GM18498 (cell line): Measurements from ENCODE around the gene L3MBTL3.

Experiments
- ATAC-seq: cut with Tn5 transposase; IDR thresholded peaks from one replicate; pipeline ENCODE4 v1.9.1; 2021; ENCODE audit warnings: mild to moderate bottlenecking, moderate library complexity; ENCODE audit not compliant: unreplicated experiment

L3MBTL3 gene

DNA sequence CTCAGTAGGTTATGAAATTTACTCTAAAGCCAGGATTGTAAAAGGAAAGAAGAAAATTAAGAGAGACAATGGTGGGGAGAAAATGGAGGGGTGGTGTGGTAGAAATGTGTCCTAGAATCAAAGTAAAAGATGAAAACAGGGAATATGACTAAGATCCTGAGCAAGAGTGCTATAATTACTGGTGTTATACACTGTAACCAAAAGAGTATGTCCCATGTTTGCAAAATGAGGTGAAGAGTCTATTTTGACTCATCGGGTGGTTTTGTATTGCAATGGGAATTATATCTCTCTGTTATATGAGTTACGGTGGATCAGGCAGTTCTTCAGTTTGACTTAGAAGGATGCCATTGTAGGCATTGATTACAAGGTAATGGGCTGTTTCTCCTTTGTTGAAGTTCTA is 8.5 kb downstream of the L3MBTL3 start:
- ATAC-seq: no peak

DNA sequence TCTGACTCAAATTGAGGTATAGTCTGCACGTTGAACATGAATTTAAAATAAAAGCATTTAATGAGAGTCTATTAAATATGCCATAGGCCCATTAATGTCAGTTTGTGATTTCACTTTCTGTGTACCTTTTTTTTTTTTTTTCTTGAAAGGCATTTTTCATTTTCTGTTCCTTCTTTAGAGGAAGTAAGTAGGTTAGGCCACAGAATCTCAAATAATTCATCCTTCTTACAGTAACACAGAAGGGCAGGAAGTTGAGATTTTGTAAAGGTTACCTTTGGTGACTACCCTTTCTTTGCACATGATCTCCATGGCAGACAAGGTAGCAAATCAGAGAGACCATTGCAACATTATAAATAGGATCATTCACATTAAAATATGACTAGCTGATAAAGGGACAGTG is 9.6 kb downstream of the L3MBTL3 start:
- peak; percentile 86 for ATAC-seq

DNA sequence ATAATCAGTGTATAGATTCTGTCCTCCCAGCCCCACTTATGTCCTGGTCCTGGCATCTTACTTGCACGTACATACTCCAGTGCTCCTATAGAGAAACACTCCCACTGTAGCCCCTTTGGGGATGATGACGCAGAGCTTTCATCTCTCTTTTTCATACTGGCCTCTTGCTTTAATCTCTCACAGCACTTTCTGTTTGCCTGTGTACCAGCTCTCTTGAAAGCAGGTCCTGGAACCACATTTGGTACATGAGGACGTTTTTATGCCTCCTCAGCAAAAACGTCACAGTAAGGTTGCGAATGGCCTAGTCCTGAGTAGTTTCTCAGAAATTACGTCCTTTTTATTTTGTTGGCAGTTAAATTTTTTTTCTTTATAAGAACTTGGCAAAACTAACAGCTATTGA is 10.8 kb downstream of the L3MBTL3 start:
- ATAC-seq: no peak

DNA sequence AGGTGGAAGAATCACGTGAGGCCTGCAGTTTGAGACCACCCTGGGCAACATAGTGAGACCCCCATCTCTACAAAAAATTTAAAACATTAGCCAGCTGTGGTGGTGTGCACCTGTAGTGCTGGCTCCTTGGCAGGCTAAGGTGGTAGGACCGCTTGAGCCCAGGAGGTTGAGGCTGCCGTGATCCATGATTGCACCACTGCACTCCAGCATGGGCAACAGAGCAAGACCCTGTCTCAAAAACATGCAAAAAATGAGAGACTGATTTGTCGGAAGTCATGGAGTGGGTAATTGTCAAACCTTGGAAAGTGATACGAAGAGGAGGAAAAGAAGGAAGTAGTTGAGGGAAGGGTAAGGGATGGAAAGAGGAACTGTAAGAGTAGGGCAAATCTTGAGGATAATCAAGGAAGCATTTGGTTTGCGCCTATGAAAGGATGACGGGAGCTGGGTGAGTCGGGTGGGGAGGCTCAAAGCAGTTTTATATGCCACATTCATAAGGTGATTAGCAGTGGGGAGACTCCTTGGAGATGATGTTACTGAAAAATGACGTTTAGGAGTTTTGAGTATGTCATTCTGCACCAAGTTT is 14.5 kb downstream of the L3MBTL3 start:
- no peak for ATAC-seq

DNA sequence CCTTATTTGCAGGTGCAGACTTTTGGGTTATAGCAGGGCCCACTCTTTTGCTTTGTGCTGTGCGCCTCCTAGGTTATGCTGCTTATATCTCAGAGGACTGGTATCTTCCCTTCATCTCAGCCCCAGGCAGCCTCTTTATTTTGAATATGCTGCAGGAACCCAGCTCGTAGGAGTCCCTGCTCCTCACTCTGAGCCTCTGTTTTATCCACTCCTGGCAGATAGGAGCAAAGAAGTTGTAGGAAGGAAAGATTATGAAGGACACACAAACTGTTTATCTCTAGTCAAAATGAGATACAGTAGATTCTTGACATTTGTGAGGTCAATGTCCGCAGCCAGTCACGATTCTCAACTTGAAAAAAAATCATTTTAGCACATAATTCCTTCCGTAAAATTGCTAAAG is 15.6 kb downstream of the L3MBTL3 start:
- ATAC-seq: no peak

DNA sequence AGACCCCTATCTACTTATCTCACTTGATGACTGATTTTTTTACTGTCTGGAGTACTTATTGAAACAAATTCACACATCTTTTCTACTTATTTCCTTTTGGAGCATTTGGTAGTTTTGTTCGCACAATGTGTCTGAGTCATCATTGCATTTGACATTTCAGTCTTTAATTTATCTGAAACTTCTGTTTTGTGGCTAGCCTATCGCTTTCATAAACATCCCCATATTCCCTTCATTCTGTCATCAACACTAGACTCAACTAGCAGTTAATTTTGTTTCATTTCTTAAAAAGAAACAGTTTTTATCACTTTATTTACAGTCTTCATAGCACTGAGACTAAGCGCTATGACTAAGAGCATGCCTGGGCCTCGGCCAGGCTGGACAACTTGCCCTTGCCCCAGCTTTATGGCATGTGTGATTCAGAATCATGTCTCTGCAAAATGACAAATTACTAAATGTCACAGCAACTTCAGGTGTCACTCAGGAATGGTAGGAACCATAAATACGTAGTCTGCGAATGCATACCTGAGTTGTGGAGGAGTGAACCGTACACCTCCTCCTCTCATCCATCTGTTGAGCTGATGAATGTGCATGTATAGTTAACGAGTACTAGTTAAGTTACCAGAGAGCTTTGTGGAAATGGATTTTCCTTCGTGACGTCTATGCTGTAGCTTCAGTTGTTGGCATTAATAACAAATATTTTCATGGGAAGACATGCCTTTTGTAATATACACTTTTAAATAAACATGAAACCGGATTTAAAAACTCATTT is 16.2 kb downstream of the L3MBTL3 start:
- no peak for ATAC-seq

DNA sequence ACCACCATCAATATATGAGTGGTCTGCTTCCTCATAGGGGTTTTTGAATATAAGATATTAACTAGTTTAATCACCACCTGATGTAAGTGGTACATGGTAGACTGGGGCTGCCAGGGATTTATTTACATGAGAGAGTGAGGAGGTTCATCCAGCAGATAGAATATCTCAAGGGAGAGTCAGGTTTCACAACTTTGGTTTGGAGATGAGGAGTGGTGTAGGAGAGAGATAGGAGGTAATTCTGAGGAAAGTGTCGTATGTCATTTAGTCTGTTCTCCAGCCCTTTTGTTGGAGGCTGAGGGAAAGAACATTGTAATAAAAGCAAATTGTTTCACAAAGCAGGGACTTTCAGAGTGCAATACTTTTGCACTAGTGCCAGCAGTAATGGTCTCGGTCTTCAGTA is 16.8 kb downstream of the L3MBTL3 start:
- no peak for ATAC-seq

DNA sequence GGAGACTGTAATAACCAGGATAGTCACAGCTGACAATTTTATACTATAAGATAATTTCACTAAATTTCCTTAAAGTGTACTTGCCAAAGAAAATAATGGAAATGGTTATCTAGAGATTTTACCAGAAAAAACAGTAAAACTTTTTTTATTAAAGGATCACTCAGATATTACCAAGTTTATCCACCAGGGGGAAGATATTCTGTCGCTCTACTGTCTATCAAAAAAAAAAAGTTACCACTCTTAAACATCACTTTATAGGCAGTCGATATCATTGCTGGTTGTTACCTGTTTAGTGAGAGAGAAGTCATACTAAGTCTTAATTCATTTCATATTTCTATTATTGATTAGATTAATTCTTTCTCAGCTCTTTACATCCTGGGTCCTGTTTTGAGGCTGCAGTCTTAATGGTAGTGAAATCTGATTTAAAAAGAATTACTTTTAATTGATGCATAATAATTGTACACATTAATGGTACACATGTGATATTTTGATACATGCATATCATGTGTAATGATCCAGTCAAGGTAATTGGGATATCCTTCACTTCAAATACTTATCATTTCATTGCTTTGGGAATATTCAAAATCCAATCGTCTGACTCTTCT is 18.9 kb downstream of the L3MBTL3 start:
- no peak for ATAC-seq

DNA sequence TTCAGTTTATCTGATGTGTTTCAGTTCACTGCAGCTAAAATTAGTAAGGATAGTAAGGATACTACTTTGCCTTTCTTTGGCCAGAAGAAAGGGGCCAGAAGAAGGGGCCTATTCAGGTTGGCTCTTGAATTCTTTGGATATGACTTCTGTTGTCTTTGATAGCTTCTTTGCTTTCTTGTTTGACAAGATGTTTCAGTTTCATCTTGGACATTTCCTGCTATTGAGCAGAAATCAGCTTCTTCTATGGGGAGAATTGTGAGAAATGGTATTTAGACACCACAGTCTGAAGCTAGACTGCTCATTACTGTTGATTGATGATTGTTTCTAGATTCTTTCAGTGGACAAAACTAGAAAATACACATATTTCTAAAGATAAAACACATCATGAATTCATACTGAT is 23.2 kb downstream of the L3MBTL3 start:
- ATAC-seq: peak; percentile 65

DNA sequence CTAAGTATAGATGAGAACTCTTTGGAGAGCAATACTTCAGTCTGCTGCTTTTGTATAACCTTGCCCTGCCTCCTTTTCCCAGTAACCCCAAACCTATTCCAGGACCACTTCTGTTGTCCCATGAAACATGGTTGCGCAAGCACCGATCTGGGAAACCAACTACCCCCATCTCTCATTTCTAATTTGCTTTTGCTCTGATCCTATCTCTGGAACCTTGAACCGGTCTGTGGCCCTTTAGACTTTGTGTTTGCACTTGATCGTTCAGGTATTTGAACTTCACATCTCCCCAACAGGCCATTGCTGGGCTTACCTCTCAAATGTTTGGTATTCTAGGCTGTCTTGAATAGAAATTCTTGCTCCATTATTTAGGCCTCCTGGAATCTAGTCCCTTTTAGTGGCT is 25.0 kb downstream of the L3MBTL3 start:
- no peak for ATAC-seq

DNA sequence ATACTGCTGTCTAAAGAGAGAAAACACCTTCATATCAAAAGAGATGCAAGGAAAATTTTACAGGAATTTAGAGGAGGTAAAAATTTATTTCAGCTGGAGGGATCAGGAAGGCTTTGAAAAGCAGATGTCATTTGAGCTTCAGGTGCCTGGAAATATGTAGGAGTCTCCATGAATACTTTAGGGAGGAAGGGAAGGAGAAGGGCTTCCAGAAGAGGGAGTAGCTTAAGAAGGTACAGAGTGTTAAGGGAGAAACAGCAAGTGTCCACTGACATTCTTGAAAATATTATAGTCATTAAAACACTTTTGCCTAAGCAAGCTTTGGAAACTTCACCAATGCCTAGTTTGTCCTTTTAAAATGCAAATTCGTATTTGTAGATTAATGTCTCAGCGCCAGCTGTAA is 27.2 kb downstream of the L3MBTL3 start:
- ATAC-seq: no peak

DNA sequence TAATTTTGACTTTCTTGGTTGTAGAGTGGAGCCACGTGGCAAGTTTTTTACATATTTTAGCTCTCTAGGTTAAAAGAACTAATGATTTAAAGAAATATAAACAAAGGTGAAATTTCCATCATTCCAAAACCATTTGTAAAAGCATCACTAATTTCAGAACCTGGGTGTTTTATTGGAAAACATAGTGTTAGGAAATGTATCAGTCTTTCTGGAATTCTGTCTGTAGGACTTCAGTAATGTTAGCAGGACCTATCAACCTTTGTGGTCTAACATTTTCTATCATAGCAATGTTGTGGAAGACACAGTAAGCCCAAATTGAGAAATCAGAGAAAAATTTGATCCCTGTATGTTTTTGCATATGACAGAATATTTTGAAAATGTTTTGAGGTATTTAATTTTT is 28.3 kb downstream of the L3MBTL3 start:
- ATAC-seq: no peak

DNA sequence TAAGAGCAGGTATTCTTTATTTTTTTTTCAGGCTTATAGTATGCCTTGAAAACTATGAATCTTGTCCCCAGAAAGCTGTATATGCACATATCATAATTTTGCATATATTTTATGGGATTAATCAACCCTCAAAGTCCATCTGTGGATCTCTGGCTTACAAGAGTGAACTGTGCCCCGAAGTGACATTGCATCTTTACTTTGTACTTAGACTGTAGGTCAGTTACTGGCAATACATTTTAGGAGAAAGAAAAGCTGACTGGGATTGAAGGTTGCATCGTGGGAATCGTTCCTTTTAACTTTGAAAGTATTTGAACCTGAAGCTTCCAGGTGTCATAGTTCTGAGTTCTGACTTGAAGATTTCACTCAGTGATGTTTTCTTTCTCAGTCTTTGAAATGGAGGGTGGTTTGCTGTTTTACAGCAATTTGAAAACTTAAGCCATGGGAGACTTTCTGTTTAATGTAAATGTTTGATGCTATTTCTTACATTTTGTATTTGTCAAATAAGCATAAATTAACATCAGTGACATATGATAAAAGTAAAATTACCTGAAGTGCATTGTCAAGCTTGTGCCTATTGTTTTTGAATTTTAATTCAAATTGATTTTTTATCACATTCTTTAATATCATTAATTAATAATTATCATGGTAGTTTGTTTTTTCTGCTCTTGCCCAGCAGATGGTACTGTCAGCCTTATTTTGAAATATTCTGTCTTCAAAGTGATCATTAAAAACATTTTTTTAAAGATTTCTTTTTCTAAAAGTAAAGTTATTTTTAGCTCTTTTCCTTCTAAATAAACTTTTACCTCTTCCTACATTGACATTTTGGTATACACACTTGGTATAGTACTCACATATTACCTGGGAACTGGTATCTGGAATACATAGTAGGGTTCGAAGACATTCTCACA is 29.0 kb downstream of the L3MBTL3 start:
- no peak for ATAC-seq

DNA sequence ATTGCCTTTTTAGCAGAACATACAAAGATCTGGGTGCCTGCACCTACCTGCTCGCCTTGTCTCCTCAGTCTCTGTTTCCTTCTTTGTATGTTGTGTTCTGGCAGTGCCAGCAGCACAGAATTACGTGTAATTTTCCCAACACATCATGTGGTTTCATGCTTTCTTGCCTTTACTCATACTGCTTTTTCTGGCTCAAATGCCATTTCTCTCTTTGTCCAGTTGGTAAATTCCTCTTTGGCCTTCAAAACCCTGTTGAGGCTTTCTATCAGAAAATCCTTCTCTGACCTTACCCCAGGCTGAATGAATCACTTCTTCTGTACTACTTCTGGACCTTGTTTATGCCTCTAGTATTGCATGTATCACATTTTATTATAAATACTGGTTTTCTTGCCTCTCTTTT is 31.8 kb downstream of the L3MBTL3 start:
- ATAC-seq: no peak

DNA sequence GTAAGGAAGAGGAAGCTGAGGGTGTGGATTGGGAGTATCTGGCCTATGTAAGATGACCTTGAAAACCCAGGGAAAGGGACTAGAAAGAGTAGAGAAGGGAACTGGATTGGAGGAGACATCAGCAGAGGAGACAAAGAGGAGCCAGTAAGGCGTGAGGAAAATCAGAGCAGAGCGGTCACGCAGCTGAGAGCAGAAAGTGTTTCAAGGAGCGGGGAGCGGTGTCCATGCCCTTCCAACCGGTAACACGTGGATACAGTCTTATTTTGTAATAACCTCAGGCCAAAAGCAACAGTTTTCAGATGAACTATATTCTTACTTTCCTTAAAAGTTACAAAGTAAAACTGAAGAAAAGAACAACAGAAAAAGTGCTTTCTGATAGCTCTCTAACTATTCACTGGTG is 36.3 kb downstream of the L3MBTL3 start:
- ATAC-seq: no peak

DNA sequence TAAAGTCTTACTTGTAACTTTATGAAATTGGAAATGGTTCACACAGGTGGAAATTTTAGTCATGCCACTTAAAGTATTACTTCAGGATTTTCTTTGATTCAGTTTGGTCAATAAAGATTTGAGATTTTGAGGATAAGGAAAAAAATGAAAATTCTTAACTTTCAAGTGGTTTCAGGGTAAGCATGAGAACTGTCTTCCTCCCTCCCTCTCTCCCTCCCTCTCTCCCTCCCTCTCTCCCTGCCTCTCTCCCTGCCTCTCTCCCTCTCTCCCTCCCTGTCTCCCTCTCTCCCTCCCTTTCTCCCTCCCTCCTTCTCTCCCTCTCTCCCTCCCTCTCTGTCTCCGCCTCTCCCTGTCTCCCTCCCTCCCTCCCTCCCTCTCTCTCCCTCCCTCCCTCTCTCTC is 36.9 kb downstream of the L3MBTL3 start:
- no peak for ATAC-seq

DNA sequence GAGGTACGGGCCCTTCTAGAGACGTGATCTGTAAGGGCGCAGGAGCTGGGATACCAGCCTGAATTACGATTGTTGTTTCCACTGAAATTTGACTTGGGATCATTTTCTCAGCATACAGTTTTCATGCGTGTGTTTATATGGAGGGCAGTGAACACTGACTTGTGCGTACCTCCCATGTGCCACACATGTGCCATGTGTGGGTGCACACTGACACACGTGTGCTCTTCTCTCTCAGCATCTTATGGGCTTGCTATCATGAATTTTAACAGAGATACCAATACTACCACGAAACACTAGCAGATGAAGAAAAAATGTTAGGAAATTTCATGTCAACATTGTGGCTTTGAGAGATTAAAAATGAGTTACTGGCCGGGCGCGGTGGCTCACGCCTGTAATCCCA is 39.1 kb downstream of the L3MBTL3 start:
- no peak for ATAC-seq

DNA sequence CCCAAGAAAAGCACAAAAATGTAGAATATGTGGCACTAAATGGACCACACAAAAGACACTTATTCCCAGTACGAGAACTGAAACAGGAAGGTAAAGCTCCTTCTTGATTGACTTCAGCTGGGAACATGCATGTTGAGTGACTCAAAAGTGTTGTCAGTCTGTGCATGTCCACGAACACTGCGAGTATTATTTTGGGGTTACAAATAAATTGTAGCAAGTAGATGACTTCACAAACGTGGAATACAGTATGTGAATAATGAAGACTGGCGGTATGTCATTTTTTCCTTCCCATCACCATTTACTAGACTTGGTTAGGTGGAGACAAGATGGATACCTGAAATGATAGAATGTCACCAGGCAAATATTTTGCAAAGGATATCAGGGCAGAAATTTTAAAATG is 45.4 kb downstream of the L3MBTL3 start:
- ATAC-seq: no peak

DNA sequence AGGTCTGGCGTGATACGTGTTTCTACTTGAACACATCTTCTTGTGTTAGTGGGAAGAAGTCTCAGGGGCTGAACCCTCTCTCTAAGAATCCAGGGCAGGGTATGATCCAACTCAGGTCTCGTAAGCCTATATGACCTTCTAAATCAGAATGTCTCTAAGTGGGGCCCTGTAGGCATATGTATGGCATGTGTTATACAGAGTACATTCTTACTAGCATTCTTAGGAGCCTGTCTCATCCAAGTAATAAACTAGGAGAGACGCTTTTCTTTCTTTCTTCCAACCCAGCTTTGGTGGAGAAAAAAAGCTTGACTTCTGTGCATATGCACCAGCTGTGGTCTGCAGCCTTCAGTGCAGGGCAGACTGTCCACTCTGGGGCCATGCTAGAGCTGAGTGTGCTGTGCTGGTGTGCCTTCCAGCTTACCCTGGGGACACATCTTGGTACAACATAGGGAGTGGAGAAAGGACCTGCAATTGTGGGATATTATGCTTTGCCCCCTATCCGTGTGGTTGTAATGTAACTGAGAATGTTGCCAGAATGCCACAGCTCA is 47.3 kb downstream of the L3MBTL3 start:
- no peak for ATAC-seq

DNA sequence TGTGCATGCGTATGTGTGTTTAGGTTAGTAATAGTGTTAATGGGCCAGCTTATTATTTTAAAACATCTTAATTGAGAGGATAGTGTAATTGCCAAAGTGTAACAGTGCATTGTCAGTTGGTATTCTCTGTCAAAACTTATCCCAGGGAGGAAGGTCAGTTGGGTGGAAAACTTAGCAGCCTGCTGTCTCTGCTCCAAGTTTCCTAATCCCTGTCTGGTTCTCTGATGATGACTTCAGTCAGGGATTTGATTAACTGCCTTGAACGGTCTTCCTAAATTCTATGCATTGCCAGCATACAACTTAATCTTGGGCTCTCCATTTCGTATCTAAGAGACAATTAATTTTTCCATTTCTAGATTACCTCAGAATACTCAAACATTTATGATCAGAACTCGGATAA is 51.1 kb downstream of the L3MBTL3 start:
- no peak for ATAC-seq

DNA sequence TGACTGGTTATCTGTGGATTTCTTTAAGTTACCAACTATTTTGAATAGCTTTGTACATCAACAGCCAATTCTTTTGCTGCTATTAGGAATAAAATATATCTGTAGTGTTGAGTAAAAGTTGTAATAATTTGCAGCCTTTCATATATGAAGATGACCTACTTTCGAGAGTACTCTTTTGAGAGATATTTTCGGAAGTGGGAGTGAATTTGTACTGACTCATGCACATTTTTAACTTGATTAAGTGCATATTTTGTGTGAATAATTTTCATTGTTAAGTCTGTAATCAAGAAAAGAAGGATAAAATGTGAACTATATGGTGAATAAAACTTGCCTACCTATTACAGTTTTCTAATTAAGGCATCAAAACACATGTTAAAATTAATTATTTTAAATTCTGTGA is 51.9 kb downstream of the L3MBTL3 start:
- ATAC-seq: no peak
